Thymus (tissue), 11 donors: ENCODE data around the gene NECTIN1. TPM values are rescaled to one million over a fixed set of nuclear protein-coding genes. Genes with fewer than 3 reads are reported as not detected.

ENCODE experiments used
- DNase-seq, 9 donors: peaks; one replicate each; pipeline ENCODE4 v3.0.0-alpha.2; 2013; ENCODE audit warnings: low spot score in 9 of 9, low read depth in 6 of 9, missing footprints in 1 of 9
- H3K27ac ChIP-seq, 2 donors: one replicate each; pipeline ENCODE4 v1.5.1; 2013; ENCODE audit warnings: control low read depth in 1 of 2, low read depth in 1 of 2, low read length in 1 of 2, mild to moderate bottlenecking in 1 of 2, moderate library complexity in 1 of 2
- H3K27me3 ChIP-seq, 2 donors: one replicate each; pipeline ENCODE4 v1.5.1; 2013; ENCODE audit warnings: low read length in 1 of 2; ENCODE audit not compliant: control insufficient read depth in 2 of 2, insufficient read depth in 1 of 2
- H3K36me3 ChIP-seq, 2 donors: one replicate each; pipeline ENCODE4 v1.5.1; 2013; ENCODE audit warnings: low read length in 1 of 2, mild to moderate bottlenecking in 1 of 2, moderate library complexity in 1 of 2; ENCODE audit not compliant: control insufficient read depth in 2 of 2, insufficient read depth in 2 of 2
- H3K4me1 ChIP-seq, 2 donors: one replicate each; pipeline ENCODE4 v1.5.1; 2013; ENCODE audit warnings: low read length in 2 of 2; ENCODE audit not compliant: control insufficient read depth in 2 of 2, insufficient read depth in 2 of 2
- H3K4me3 ChIP-seq, 2 donors: one replicate each; pipeline ENCODE4 v1.5.1; 2013; ENCODE audit warnings: low read length in 2 of 2, control low read depth in 1 of 2, mild to moderate bottlenecking in 1 of 2
- H3K9me3 ChIP-seq, 2 donors: one replicate each; pipeline ENCODE4 v1.5.1; 2013; ENCODE audit warnings: low read length in 1 of 2, mild to moderate bottlenecking in 1 of 2; ENCODE audit not compliant: control insufficient read depth in 2 of 2, insufficient read depth in 1 of 2
- WGBS: extraction: QIAGEN DNeasy Blood & Tissue Kit; methylation state at CpG from one replicate; pipeline ENCODE4 v1.1.7; 2013; 5-methylcytosine and 5-hydroxymethylcytosine counted together
- polyA plus RNA-seq: library from polyadenylated mRNA; stranded (reverse); fragments of 200-250 nt; gene quantifications from one replicate; pipeline ENCODE4 v1.2.3, GENCODE V29; 2013
- total RNA-seq: library from RNA; stranded (reverse); fragments of 120-200 nt; gene quantifications from one replicate; pipeline ENCODE4 v1.2.4, GENCODE V29; 2013
- donor health status: healthy.

The NECTIN1 gene
- total and polyA plus RNA-seq, 2 donors, result 6.5 to 11.7 TPM

GRCh38 chr11:119693253-119693815 is 35.7 kb downstream of the NECTIN1 start:
- DNase-seq, result peak in 2 of 9 donors; percentile 34 to 60
- H3K4me3 ChIP-seq, result no peak overlapping the region
- H3K27ac ChIP-seq, result peak overlapping the region; percentile 68 to 77
- no peaks in the 10 kb centered on the region for H3K9me3 ChIP-seq
- WGBS, result 66% methylated on average over 7 of the region's 7 CpGs
- H3K27me3 ChIP-seq, result no peaks in the 10 kb centered on the region
- peaks cover 36 to 89% of the 10 kb centered on the region in 2 donors for H3K4me1 ChIP-seq
- H3K36me3 ChIP-seq, result no peaks in the 10 kb centered on the region

- no peak for DNase-seq
- Histone ChIP-seq H3K4me1 (peaks cover 36 to 84% of the 10 kb centered on the region in 2 donors), H3K9me3 (no peaks in the 10 kb centered on the region), H3K27me3 (peaks cover 0 to 2% of the 10 kb centered on the region in 2 donors), H3K4me3 (no peak overlapping the region), H3K36me3 (no peaks in the 10 kb centered on the region), H3K27ac (peak overlapping the region; percentile 71 to 77)
- WGBS, result 96% methylated on average over 2 of the region's 2 CpGs
Measured at GRCh38 chr11:119692540-119692820, 36.5 kb downstream of the NECTIN1 start.

GRCh38 chr11:119691701-119692539 is 37.1 kb downstream of the NECTIN1 start:
- Histone ChIP-seq H3K36me3 (no peaks in the 10 kb centered on the region), H3K27ac (peak overlapping the region; percentile 77 to 79), H3K4me3 (no peak overlapping the region), H3K9me3 (no peaks in the 10 kb centered on the region), H3K4me1 (peaks cover 36 to 82% of the 10 kb centered on the region in 2 donors), H3K27me3 (peaks cover 0 to 2% of the 10 kb centered on the region in 2 donors)
- DNase-seq, result peak in 1 of 9 donors; percentile 30
- 92% methylated on average over 27 of the region's 27 CpGs for WGBS

- peak in 3 of 9 donors; percentile 36 to 77 (median 59) for DNase-seq
- H3K27me3 ChIP-seq, result peaks cover 0 to 2% of the 10 kb centered on the region in 2 donors
- H3K36me3 ChIP-seq, result no peaks in the 10 kb centered on the region
- 44% methylated on average over 9 of the region's 9 CpGs for WGBS
- H3K4me3 ChIP-seq, result no peak overlapping the region
- H3K27ac ChIP-seq, result peak overlapping the region; percentile 77 to 79
- H3K4me1 ChIP-seq, result peaks cover 36 to 81% of the 10 kb centered on the region in 2 donors
- no peaks in the 10 kb centered on the region for H3K9me3 ChIP-seq
Measured at GRCh38 chr11:119691020-119691666, 37.9 kb downstream of the NECTIN1 start.

- Histone ChIP-seq H3K36me3 (no peaks in the 10 kb centered on the region), H3K27me3 (peaks cover 0 to 4% of the 10 kb centered on the region in 2 donors), H3K4me1 (peaks cover 34 to 69% of the 10 kb centered on the region in 2 donors), H3K27ac (no peak overlapping the region), H3K9me3 (no peaks in the 10 kb centered on the region), H3K4me3 (no peak overlapping the region)
- WGBS, result 92% methylated on average over 7 of the region's 7 CpGs
- no peak for DNase-seq
Measured at GRCh38 chr11:119689302-119689701, 39.7 kb downstream of the NECTIN1 start.

- WGBS, result 95% methylated on average over 4 of the region's 4 CpGs
Measured at GRCh38 chr11:119688356-119688755, 40.6 kb downstream of the NECTIN1 start.

GRCh38 chr11:119687373-119688046 is 41.5 kb downstream of the NECTIN1 start:
- H3K9me3 ChIP-seq, result no peaks in the 10 kb centered on the region
- WGBS, result 94% methylated on average over 15 of the region's 15 CpGs
- no peaks in the 10 kb centered on the region for H3K36me3 ChIP-seq
- H3K4me3 ChIP-seq, result no peak overlapping the region
- H3K27me3 ChIP-seq, result peaks cover 0 to 4% of the 10 kb centered on the region in 2 donors
- H3K27ac ChIP-seq, result peak overlapping the region in 1 of 2 donors; percentile 37
- H3K4me1 ChIP-seq, result peaks cover 16 to 60% of the 10 kb centered on the region in 2 donors
- no peak for DNase-seq

More at GRCh38 chr11:119688356-119688755, 40.6 kb downstream of the NECTIN1 start:
- Histone ChIP-seq H3K27ac (no peak overlapping the region), H3K9me3 (no peaks in the 10 kb centered on the region), H3K4me3 (no peak overlapping the region), H3K27me3 (peaks cover 0 to 4% of the 10 kb centered on the region in 2 donors), H3K4me1 (peaks cover 25 to 69% of the 10 kb centered on the region in 2 donors), H3K36me3 (no peaks in the 10 kb centered on the region)
- DNase-seq, result no peak

GRCh38 chr11:119686177-119686882 is 42.7 kb downstream of the NECTIN1 start:
- DNase-seq, result no peak
- H3K27ac ChIP-seq, result no peak overlapping the region
- peaks cover 0 to 4% of the 10 kb centered on the region in 2 donors for H3K27me3 ChIP-seq
- WGBS, result 97% methylated on average over 19 of the region's 19 CpGs
- H3K9me3 ChIP-seq, result no peaks in the 10 kb centered on the region
- H3K4me3 ChIP-seq, result no peak overlapping the region
- H3K36me3 ChIP-seq, result no peaks in the 10 kb centered on the region
- H3K4me1 ChIP-seq, result peaks cover 12 to 48% of the 10 kb centered on the region in 2 donors
